K562 (cell line): ENCODE data around the gene BCO1. TPM values are rescaled to one million over a fixed set of nuclear protein-coding genes. Genes with fewer than 3 reads are reported as not detected.

Experiments
- CBFA2T2 ChIP-seq: fragments of 450-650 bp; conservative IDR thresholded peaks from 2 replicates; pipeline ENCODE4 v1.6.1; 2017; ENCODE audit warnings: mild to moderate bottlenecking
- HOXB6 ChIP-seq: fragments of 250-450 bp; sonication (Bioruptor Pico); IDR thresholded peaks from 2 replicates; pipeline ENCODE4 v1.5.1; 2022; ENCODE audit warnings: mild to moderate bottlenecking, borderline replicate concordance
- KLF6 ChIP-seq: fragments of 250-450 bp; sonication (Bioruptor Pico); IDR thresholded peaks from 2 replicates; pipeline ENCODE4 v1.4.0; 2020; ENCODE audit warnings: mild to moderate bottlenecking, moderate library complexity, borderline replicate concordance
- LCOR ChIP-seq: sonication (generic); formaldehyde crosslinking; IDR thresholded peaks from 2 replicates; pipeline ENCODE4 v1.8.0; 2022; ENCODE audit warnings: mild to moderate bottlenecking, missing genetic modification reagents
- NCOR1 ChIP-seq: fragments of 450-650 bp; IDR thresholded peaks from 2 replicates; pipeline ENCODE4 v1.6.1; 2016; ENCODE audit warnings: mild to moderate bottlenecking, moderate library complexity
- NFYB ChIP-seq: IDR thresholded peaks from 2 replicates; pipeline ENCODE4 v1.6.1; 2011; ENCODE audit warnings: mild to moderate bottlenecking, moderate library complexity; ENCODE audit not compliant: insufficient read length; ENCODE audit errors: extremely low read depth
- TBP ChIP-seq: optimal IDR thresholded peaks from 2 replicates; pipeline ENCODE3; 2011; ENCODE audit warnings: low read depth, low read length, improper control_type of control experiment
- TOE1 ChIP-seq, 2 experiments: fragments of 450-650 bp in 1 of 2; sonication (generic) in 1 of 2; formaldehyde crosslinking in 1 of 2; IDR thresholded peaks; 2 replicates each; pipeline versions ENCODE4 v1.7.1 to v1.8.0; 2016 to 2022; ENCODE audit warnings: borderline replicate concordance in 2 of 2, mild to moderate bottlenecking in 2 of 2, antibody characterized with exemption in 1 of 2, inconsistent platforms in 1 of 2, low read depth in 1 of 2, missing genetic modification reagents in 1 of 2, moderate library complexity in 1 of 2
- ZNF551 ChIP-seq: fragments of 250-450 bp; sonication (Bioruptor Pico); IDR thresholded peaks from 2 replicates; pipeline ENCODE4 v1.5.0; 2021; ENCODE audit warnings: mild to moderate bottlenecking, moderate library complexity
- polyA plus RNA-seq, 8 experiments: library from polyadenylated mRNA; depleted of rRNA in 4 of 8; stranded (reverse) in 5 of 8; unstranded in 3 of 8; fragments of >200 nt; fragmentation: Nextera tagmentation in 2 of 8; fragmentation: Illumina TruSeq in 1 of 8; extraction: Ambion mirVana in 2 of 8; extraction: Trizol in 1 of 8; gene quantifications; 2 replicates each; pipeline versions ENCODE4 v1.2.1 to v1.2.3, GENCODE V29; 2011 to 2014; ENCODE audit warnings: inconsistent platforms in 1 of 8, missing spikeins in 1 of 8
- total RNA-seq, 7 experiments: library from RNA; depleted of rRNA in 6 of 7; stranded (reverse); fragments of >200 nt in 6 of 7; fragmentation: Illumina TruSeq in 2 of 7; extraction: Trizol in 2 of 7; gene quantifications; 2 replicates each; pipeline versions ENCODE4 v1.2.1 to v1.2.3, GENCODE V29; 2011 to 2021; ENCODE audit warnings: low replicate concordance in 1 of 7
- TF ChIP-seq, protein P1 (sequence below): fragments of 450-650 bp; IDR thresholded peaks from 2 replicates; pipeline ENCODE4 v1.6.1; 2016; ENCODE audit warnings: mild to moderate bottlenecking, moderate library complexity
- TF ChIP-seq, protein P2 (sequence below), 3 experiments: fragments of 200-800 bp in 1 of 3; sonication (Bioruptor generic) in 1 of 3; sonication (generic) in 1 of 3; formaldehyde crosslinking in 1 of 3; IDR thresholded peaks; 2 replicates each; pipeline versions ENCODE4 v1.6.1 to v1.8.0; 2016 to 2022; ENCODE audit warnings: mild to moderate bottlenecking in 2 of 3, missing compliant biosample characterization in 2 of 3, missing genetic modification characterization in 2 of 3, missing genetic modification reagents in 1 of 3
- TF ChIP-seq, protein P3 (sequence below): sonication (generic); formaldehyde crosslinking; IDR thresholded peaks from 2 replicates; pipeline ENCODE4 v1.8.0; 2022; ENCODE audit warnings: mild to moderate bottlenecking, low read depth, missing genetic modification reagents

BCO1 gene
- total and polyA plus RNA-seq, 9 of the 15 experiments (the other 6 are each of a cell fraction or from before 2014, with no cell fraction given), result not detected

DNA sequence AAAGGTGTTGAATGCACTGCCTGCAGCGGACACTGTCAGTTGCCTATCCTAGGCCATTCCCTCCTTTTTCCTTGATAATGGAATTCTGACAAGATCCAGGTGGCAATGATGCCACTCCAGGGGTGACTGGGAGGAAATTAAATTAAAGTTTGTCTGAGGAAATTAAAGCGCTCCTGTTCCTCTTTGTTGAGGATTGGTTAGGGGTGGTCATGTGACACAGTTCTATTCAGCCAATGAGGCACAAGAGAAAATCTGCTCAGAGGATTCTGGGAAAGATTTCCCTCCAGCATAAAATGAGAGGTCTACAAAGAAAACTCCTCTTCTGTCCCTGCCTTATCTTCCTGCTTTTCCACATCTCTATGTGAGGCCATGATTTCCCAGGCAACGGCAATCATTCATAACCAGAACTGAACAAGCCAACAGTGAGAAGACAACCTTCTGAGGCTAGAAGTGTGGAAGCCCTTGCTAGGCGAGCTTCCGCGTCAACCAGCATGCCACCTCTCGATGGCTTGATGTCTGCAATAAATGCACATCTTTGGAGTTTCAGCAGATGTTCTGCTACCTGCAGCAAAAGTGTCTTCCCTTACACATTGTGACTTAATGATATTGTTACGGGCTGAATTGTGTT is 5.6 kb upstream of the BCO1 start (continued):
- TF ChIP-seq, protein P1, sequence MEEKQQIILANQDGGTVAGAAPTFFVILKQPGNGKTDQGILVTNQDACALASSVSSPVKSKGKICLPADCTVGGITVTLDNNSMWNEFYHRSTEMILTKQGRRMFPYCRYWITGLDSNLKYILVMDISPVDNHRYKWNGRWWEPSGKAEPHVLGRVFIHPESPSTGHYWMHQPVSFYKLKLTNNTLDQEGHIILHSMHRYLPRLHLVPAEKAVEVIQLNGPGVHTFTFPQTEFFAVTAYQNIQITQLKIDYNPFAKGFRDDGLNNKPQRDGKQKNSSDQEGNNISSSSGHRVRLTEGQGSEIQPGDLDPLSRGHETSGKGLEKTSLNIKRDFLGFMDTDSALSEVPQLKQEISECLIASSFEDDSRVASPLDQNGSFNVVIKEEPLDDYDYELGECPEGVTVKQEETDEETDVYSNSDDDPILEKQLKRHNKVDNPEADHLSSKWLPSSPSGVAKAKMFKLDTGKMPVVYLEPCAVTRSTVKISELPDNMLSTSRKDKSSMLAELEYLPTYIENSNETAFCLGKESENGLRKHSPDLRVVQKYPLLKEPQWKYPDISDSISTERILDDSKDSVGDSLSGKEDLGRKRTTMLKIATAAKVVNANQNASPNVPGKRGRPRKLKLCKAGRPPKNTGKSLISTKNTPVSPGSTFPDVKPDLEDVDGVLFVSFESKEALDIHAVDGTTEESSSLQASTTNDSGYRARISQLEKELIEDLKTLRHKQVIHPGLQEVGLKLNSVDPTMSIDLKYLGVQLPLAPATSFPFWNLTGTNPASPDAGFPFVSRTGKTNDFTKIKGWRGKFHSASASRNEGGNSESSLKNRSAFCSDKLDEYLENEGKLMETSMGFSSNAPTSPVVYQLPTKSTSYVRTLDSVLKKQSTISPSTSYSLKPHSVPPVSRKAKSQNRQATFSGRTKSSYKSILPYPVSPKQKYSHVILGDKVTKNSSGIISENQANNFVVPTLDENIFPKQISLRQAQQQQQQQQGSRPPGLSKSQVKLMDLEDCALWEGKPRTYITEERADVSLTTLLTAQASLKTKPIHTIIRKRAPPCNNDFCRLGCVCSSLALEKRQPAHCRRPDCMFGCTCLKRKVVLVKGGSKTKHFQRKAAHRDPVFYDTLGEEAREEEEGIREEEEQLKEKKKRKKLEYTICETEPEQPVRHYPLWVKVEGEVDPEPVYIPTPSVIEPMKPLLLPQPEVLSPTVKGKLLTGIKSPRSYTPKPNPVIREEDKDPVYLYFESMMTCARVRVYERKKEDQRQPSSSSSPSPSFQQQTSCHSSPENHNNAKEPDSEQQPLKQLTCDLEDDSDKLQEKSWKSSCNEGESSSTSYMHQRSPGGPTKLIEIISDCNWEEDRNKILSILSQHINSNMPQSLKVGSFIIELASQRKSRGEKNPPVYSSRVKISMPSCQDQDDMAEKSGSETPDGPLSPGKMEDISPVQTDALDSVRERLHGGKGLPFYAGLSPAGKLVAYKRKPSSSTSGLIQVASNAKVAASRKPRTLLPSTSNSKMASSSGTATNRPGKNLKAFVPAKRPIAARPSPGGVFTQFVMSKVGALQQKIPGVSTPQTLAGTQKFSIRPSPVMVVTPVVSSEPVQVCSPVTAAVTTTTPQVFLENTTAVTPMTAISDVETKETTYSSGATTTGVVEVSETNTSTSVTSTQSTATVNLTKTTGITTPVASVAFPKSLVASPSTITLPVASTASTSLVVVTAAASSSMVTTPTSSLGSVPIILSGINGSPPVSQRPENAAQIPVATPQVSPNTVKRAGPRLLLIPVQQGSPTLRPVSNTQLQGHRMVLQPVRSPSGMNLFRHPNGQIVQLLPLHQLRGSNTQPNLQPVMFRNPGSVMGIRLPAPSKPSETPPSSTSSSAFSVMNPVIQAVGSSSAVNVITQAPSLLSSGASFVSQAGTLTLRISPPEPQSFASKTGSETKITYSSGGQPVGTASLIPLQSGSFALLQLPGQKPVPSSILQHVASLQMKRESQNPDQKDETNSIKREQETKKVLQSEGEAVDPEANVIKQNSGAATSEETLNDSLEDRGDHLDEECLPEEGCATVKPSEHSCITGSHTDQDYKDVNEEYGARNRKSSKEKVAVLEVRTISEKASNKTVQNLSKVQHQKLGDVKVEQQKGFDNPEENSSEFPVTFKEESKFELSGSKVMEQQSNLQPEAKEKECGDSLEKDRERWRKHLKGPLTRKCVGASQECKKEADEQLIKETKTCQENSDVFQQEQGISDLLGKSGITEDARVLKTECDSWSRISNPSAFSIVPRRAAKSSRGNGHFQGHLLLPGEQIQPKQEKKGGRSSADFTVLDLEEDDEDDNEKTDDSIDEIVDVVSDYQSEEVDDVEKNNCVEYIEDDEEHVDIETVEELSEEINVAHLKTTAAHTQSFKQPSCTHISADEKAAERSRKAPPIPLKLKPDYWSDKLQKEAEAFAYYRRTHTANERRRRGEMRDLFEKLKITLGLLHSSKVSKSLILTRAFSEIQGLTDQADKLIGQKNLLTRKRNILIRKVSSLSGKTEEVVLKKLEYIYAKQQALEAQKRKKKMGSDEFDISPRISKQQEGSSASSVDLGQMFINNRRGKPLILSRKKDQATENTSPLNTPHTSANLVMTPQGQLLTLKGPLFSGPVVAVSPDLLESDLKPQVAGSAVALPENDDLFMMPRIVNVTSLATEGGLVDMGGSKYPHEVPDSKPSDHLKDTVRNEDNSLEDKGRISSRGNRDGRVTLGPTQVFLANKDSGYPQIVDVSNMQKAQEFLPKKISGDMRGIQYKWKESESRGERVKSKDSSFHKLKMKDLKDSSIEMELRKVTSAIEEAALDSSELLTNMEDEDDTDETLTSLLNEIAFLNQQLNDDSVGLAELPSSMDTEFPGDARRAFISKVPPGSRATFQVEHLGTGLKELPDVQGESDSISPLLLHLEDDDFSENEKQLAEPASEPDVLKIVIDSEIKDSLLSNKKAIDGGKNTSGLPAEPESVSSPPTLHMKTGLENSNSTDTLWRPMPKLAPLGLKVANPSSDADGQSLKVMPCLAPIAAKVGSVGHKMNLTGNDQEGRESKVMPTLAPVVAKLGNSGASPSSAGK, result peak; percentile 85
- TF ChIP-seq, protein P2, sequence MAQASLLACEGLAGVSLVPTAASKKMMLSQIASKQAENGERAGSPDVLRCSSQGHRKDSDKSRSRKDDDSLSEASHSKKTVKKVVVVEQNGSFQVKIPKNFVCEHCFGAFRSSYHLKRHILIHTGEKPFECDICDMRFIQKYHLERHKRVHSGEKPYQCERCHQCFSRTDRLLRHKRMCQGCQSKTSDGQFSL (CRISPR knock-in tag; IDR thresholded peaks at IDR 0.05), result no peak
- TF ChIP-seq, protein P2 (tag; IDR thresholded peaks at IDR 0.05), result no peak
- peak; percentile 77 for TF ChIP-seq NFYB
- TF ChIP-seq TBP, result no peak
- TF ChIP-seq CBFA2T2, result 0 out of 2 replicates have a peak, but pooled peaks have one; percentile 20
- TF ChIP-seq NCOR1, result no peak
- TF ChIP-seq TOE1 (IDR thresholded peaks at IDR 0.05; ENCODE audit: borderline replicate concordance), result peak; percentile 91; the same call in 1 of the 2 replicates
- no peak for TF ChIP-seq TOE1 (CRISPR knock-in tag; IDR thresholded peaks at IDR 0.05; ENCODE audit: borderline replicate concordance, low read depth)
- no peak for TF ChIP-seq ZNF551 (CRISPR knock-in tag)
- TF ChIP-seq HOXB6 (CRISPR knock-in tag), result no peak
- TF ChIP-seq KLF6 (CRISPR knock-in tag), result no peak
- TF ChIP-seq LCOR (CRISPR knock-in tag), result 0 out of 2 replicates have a peak, but pooled peaks have one; percentile 23
- TF ChIP-seq, protein P3, sequence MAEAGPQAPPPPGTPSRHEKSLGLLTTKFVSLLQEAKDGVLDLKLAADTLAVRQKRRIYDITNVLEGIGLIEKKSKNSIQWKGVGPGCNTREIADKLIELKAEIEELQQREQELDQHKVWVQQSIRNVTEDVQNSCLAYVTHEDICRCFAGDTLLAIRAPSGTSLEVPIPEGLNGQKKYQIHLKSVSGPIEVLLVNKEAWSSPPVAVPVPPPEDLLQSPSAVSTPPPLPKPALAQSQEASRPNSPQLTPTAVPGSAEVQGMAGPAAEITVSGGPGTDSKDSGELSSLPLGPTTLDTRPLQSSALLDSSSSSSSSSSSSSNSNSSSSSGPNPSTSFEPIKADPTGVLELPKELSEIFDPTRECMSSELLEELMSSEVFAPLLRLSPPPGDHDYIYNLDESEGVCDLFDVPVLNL, result no peak
